Endodermal cell (in vitro differentiated cells): ENCODE results near the gene MBNL2. TPM values are rescaled to one million over a fixed set of nuclear protein-coding genes. Genes with fewer than 3 reads are reported as not detected.
A peak's percentile ranks its signal among the peaks of the same experiment; 100 is the strongest.
"Not testable (repeated sequence)": the region's sequence is repeated elsewhere in the genome, so short reads cannot be mapped to it uniquely, and the experiment has no call there.

ENCODE experiments used
- DNase-seq: peaks from one replicate; pipeline ENCODE4 v3.0.0-alpha.2; 2017
- H3K27ac ChIP-seq: 2 replicates; pipeline ENCODE4 v1.5.1; 2013; ENCODE audit warnings: mild to moderate bottlenecking, low read depth, low read length, moderate library complexity
- H3K27me3 ChIP-seq: 2 replicates; pipeline ENCODE4 v1.6.1; 2013; ENCODE audit warnings: mild to moderate bottlenecking, low read length, moderate library complexity; ENCODE audit not compliant: insufficient read depth, control insufficient read depth, poor library complexity, severe bottlenecking
- H3K36me3 ChIP-seq: 2 replicates; pipeline ENCODE4 v1.7.0; 2013; ENCODE audit warnings: mild to moderate bottlenecking, low read length, moderate library complexity; ENCODE audit not compliant: control insufficient read depth, insufficient read depth
- H3K4me1 ChIP-seq: one replicate; pipeline ENCODE4 v1.7.0; 2013; ENCODE audit warnings: low read length; ENCODE audit not compliant: control insufficient read depth, insufficient read depth
- H3K4me3 ChIP-seq: 2 replicates; pipeline ENCODE4 v1.5.1; 2013; ENCODE audit warnings: mild to moderate bottlenecking, low read length, moderate library complexity
- H3K9ac ChIP-seq: 2 replicates; pipeline ENCODE4 v1.6.1; 2013; ENCODE audit warnings: mild to moderate bottlenecking, low read length, moderate library complexity; ENCODE audit not compliant: poor library complexity, severe bottlenecking; ENCODE audit errors: extremely low read depth
- H3K9me3 ChIP-seq: 2 replicates; pipeline ENCODE4 v1.6.1; 2013; ENCODE audit warnings: mild to moderate bottlenecking, low read length, moderate library complexity; ENCODE audit not compliant: control insufficient read depth
- H3K27ac Mint-ChIP-seq: 2 replicates; pipeline ENCODE4 v1.8.0; 2020; ENCODE audit warnings: mixed read lengths
- H3K27me3 Mint-ChIP-seq: 2 replicates; pipeline ENCODE4 v1.8.0; 2021; ENCODE audit warnings: mild to moderate bottlenecking, mixed read lengths; ENCODE audit not compliant: insufficient read depth
- H3K36me3 Mint-ChIP-seq: 2 replicates; pipeline ENCODE4 v1.8.0; 2020; ENCODE audit warnings: low read depth, mixed read lengths
- H3K4me1 Mint-ChIP-seq: 2 replicates; pipeline ENCODE4 v1.8.0; 2020; ENCODE audit warnings: mixed read lengths
- H3K4me3 Mint-ChIP-seq: 2 replicates; pipeline ENCODE4 v1.8.0; 2020; ENCODE audit warnings: mild to moderate bottlenecking, moderate library complexity, mixed read lengths
- H3K9me3 Mint-ChIP-seq: 2 replicates; pipeline ENCODE4 v1.8.0; 2020; ENCODE audit warnings: mild to moderate bottlenecking, mixed read lengths
- WGBS, 2 experiments: methylation state at CpG; one replicate each; pipeline versions ENCODE4 v1.1.5 to v1.1.7; 2013; ENCODE audit warnings: missing lambda C conversion rate in 2 of 2, mixed read lengths in 1 of 2; ENCODE audit not compliant: insufficient coverage in 1 of 2, insufficient read length in 1 of 2; 5-methylcytosine and 5-hydroxymethylcytosine counted together
- total RNA-seq, 2 donors: library from RNA; stranded (reverse); fragmentation: NEBNext Ultra II Directional in 1 of 2; extraction: Animal tissue kit (Norgen Biotek cat#: 25700) in 1 of 2; gene quantifications; 2 replicates in 1 of 2; 3 replicates in 1 of 2; pipeline ENCODE4 v1.2.1, GENCODE V29; 2021
- TF ChIP-seq, protein P1 (sequence below): fragments of 200-600 bp; sonication (generic); conservative IDR thresholded peaks from 2 replicates; pipeline ENCODE4 v1.5.0; 2021; ENCODE audit warnings: antibody characterized with exemption, mild to moderate bottlenecking

MBNL2 gene
- total RNA-seq, 2 donors from 2014 or later = 1.7 to 3.3 TPM

GRCh38 chr13:97347255-97347932, 125.3 kb downstream of the MBNL2 start:
- no peak overlapping the region for H3K9ac ChIP-seq
- 81 to 92% methylated on average over 2 to 9 of the region's 9 CpGs for WGBS, 2 experiments
- no peaks in the 10 kb centered on the region for H3K4me1 ChIP-seq
- Mint-ChIP-seq H3K4me1 (no peaks in the 10 kb centered on the region), H3K27ac (no peak overlapping the region), H3K27me3 (peaks cover 24% of the 10 kb centered on the region), H3K4me3 (peak overlapping the region; percentile 13), H3K36me3 (no peaks in the 10 kb centered on the region), H3K9me3 (peaks cover 8% of the 10 kb centered on the region)
- no peak overlapping the region for H3K4me3 ChIP-seq
- TF ChIP-seq, protein P1, sequence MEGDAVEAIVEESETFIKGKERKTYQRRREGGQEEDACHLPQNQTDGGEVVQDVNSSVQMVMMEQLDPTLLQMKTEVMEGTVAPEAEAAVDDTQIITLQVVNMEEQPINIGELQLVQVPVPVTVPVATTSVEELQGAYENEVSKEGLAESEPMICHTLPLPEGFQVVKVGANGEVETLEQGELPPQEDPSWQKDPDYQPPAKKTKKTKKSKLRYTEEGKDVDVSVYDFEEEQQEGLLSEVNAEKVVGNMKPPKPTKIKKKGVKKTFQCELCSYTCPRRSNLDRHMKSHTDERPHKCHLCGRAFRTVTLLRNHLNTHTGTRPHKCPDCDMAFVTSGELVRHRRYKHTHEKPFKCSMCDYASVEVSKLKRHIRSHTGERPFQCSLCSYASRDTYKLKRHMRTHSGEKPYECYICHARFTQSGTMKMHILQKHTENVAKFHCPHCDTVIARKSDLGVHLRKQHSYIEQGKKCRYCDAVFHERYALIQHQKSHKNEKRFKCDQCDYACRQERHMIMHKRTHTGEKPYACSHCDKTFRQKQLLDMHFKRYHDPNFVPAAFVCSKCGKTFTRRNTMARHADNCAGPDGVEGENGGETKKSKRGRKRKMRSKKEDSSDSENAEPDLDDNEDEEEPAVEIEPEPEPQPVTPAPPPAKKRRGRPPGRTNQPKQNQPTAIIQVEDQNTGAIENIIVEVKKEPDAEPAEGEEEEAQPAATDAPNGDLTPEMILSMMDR = peak; percentile 51
- no peaks in the 10 kb centered on the region for H3K36me3 ChIP-seq
- no peak for DNase-seq
- H3K9me3 ChIP-seq = peaks cover 9% of the 10 kb centered on the region
- no peak overlapping the region for H3K27ac ChIP-seq
- H3K27me3 ChIP-seq = no peaks in the 10 kb centered on the region

DNA sequence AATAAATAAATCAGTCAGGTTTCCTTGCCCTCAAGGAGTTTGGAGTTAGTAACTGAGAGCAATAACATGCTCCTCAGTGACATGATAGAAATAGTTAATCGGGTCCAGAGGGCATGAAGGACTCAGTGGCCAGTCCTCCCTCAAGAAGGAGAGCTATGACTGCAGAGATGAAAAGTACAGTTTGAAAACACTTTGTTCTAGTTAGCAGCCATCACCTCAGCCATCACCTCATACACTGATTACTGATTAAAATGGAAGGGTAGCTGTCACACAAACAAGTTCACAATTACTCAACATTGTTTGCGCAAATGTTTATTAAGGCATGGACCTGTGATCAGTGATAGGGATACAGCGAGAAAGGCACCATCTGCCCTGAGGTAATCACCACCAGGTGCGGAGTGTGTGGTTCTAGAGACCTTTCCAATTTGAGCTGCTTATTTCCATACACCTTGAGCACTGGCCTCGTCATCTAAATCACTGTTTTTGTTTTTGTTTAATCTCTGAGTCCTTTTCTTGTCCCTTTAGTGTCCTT, 126.5 kb downstream of the MBNL2 start:
- Mint-ChIP-seq H3K9me3 (peaks cover 8% of the 10 kb centered on the region), H3K36me3 (no peaks in the 10 kb centered on the region), H3K4me3 (no peak overlapping the region), H3K4me1 (no peaks in the 10 kb centered on the region), H3K27ac (no peak overlapping the region), H3K27me3 (peaks cover 22% of the 10 kb centered on the region)
- Histone ChIP-seq H3K4me3 (no peak overlapping the region), H3K36me3 (no peaks in the 10 kb centered on the region), H3K27ac (no peak overlapping the region), H3K9ac (no peak overlapping the region), H3K4me1 (no peaks in the 10 kb centered on the region), H3K27me3 (no peaks in the 10 kb centered on the region), H3K9me3 (peaks cover 9% of the 10 kb centered on the region)
- DNase-seq = no peak
- TF ChIP-seq, protein P1 = no peak
- WGBS, 2 experiments = 92 to 97% methylated on average over 4 to 5 of the region's 5 CpGs

DNA sequence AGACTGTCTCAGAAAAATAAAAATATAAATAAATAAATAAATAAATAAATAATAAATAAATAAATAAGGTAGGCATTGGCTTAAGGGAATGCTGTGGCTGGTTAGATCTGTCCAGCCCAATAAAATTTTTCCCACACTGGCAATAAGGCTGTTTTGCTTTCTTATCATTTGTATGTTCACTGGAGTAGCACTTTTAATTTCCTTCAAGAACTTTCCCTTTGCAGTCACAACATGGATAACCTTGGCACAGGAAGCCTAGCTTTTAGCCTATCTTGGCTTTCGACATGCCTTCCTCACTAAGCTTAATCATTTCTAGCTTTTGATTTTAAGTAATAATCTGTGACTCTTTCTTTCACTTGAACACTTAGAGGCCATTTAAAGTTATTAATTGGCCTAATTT, 129.9 kb downstream of the MBNL2 start:
- H3K4me1 Mint-ChIP-seq, H3K27me3 ChIP-seq, H3K4me1 ChIP-seq, H3K27ac ChIP-seq, H3K36me3 ChIP-seq, H3K9me3 ChIP-seq, H3K9ac ChIP-seq, H3K4me3 ChIP-seq, H3K4me3 Mint-ChIP-seq, H3K9me3 Mint-ChIP-seq, H3K27ac Mint-ChIP-seq, DNase-seq, H3K36me3 Mint-ChIP-seq: not testable (repeated sequence)
- H3K27me3 Mint-ChIP-seq = peaks cover 21% of the 10 kb centered on the region
- WGBS, 2 experiments = 100% methylated on average over 1 of the region's 1 CpG; no CpG with 5 or more reads in 1 of the 2 experiments

GRCh38 chr13:97352815-97353214, 130.7 kb downstream of the MBNL2 start:
- Histone ChIP-seq H3K27me3 (no peaks in the 10 kb centered on the region), H3K4me3 (no peak overlapping the region), H3K36me3 (no peaks in the 10 kb centered on the region), H3K9me3 (peaks cover 9% of the 10 kb centered on the region), H3K4me1 (no peaks in the 10 kb centered on the region), H3K27ac (no peak overlapping the region), H3K9ac (no peak overlapping the region)
- no peaks in the 10 kb centered on the region for H3K4me1 Mint-ChIP-seq
- H3K4me3 Mint-ChIP-seq = no peak overlapping the region
- peaks cover 17% of the 10 kb centered on the region for H3K27me3 Mint-ChIP-seq
- no peak overlapping the region for H3K27ac Mint-ChIP-seq
- no peaks in the 10 kb centered on the region for H3K36me3 Mint-ChIP-seq
- peaks cover 8% of the 10 kb centered on the region for H3K9me3 Mint-ChIP-seq
- TF ChIP-seq, protein P1 = no peak
- DNase-seq = no peak
